Ovary (tissue), 3 donors: Measurements from ENCODE around the gene UROC1.

Experiments
- EP300 ChIP-seq: sonication (generic); formaldehyde crosslinking; IDR thresholded peaks from one replicate; pipeline ENCODE4 v1.6.1; 2017; ENCODE audit warnings: antibody characterized with exemption
- POLR2A ChIP-seq: fragments of 450-650 bp; IDR thresholded peaks from one replicate; pipeline ENCODE4 v1.6.1; 2017; ENCODE audit warnings: antibody characterized with exemption, mild to moderate bottlenecking, moderate library complexity
- TF ChIP-seq, protein P1 (sequence below), 3 donors: fragments of 450-650 bp in 2 of 3; fragments of 200-600 bp in 1 of 3; IDR thresholded peaks; one replicate each; pipeline versions ENCODE4 v1.5.1 to v1.8.0; 2016 to 2022; ENCODE audit warnings: antibody characterized with exemption in 3 of 3, mild to moderate bottlenecking in 1 of 3
- donor health status: DM: no; HTN: no; CAD: no.

DNA sequence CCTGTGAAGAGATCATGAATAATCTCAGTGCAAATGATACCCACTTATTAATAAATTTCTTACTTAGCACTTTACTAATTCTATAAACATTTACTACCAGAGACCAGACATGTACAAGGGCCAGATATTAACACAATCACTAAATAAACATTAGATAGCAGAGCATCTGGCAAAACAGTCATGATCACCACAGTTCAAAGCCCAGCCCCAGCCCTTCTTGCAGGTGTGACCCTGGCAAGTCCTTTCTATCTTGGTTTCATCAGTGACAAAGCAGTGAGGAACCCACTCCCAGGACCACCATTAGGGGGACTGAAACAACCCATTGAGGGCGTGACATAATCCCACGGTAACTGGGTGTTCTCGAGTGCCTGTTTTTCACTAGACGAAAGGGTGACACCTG is 53.5 kb downstream of the UROC1 start:
- TF ChIP-seq, protein P1, sequence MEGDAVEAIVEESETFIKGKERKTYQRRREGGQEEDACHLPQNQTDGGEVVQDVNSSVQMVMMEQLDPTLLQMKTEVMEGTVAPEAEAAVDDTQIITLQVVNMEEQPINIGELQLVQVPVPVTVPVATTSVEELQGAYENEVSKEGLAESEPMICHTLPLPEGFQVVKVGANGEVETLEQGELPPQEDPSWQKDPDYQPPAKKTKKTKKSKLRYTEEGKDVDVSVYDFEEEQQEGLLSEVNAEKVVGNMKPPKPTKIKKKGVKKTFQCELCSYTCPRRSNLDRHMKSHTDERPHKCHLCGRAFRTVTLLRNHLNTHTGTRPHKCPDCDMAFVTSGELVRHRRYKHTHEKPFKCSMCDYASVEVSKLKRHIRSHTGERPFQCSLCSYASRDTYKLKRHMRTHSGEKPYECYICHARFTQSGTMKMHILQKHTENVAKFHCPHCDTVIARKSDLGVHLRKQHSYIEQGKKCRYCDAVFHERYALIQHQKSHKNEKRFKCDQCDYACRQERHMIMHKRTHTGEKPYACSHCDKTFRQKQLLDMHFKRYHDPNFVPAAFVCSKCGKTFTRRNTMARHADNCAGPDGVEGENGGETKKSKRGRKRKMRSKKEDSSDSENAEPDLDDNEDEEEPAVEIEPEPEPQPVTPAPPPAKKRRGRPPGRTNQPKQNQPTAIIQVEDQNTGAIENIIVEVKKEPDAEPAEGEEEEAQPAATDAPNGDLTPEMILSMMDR (IDR thresholded peaks at IDR 0.05), result no peak
- TF ChIP-seq POLR2A (no peak), EP300 (no peak)
